ENCODE data around the gene MYOC.

GRCh38 chr1:171611306-171611705 is 41.2 kb downstream of the MYOC start:
- TF ChIP-seq SIN3A (IDR thresholded peaks at IDR 0.05; ENCODE audit: borderline replicate concordance, insufficient read depth, low read length) (no peak), POLR2AphosphoS5 (IDR thresholded peaks at IDR 0.05; ENCODE audit: low read depth, low read length) (no peak), TAF1 (IDR thresholded peaks at IDR 0.05; ENCODE audit: borderline replicate concordance, insufficient read depth, low read length) (no peak)

Measured in PFSK-1 (cell line).